DND-41 (cell line): ENCODE results near the gene CNKSR2.

ENCODE experiments used
- EZH2 ChIP-seq: IDR thresholded peaks from 3 replicates; pipeline ENCODE4 v1.6.1; 2012; ENCODE audit warnings: borderline replicate concordance, low read depth, mild to moderate bottlenecking, moderate library complexity, low read length, inconsistent platforms; ENCODE audit not compliant: severe bottlenecking
- TF ChIP-seq, protein P1 (sequence below): IDR thresholded peaks from 2 replicates; pipeline ENCODE4 v1.5.1; 2012; ENCODE audit warnings: borderline replicate concordance, low read length, moderate library complexity, mild to moderate bottlenecking; ENCODE audit not compliant: poor library complexity, severe bottlenecking; ENCODE audit errors: extremely low read depth

DNA sequence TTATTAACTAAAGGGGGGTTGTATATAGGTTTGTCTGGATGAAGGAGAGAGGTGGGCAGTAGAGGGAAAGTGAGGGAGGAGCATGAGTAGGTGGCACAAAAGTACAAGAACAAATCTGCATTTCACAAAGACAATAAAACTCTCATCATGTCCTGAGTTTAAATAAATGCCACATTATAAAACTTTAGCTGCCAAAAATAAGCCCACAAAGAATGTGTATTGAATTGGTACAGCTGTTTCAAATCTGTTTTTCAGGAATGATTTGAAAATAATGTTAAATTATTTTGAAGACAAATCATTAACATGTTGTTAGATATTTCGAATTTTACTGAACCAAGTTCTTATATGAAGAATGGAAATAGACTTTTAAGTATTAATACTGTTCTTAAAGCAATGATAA, 5.8 kb downstream of the CNKSR2 start:
- TF ChIP-seq, protein P1, sequence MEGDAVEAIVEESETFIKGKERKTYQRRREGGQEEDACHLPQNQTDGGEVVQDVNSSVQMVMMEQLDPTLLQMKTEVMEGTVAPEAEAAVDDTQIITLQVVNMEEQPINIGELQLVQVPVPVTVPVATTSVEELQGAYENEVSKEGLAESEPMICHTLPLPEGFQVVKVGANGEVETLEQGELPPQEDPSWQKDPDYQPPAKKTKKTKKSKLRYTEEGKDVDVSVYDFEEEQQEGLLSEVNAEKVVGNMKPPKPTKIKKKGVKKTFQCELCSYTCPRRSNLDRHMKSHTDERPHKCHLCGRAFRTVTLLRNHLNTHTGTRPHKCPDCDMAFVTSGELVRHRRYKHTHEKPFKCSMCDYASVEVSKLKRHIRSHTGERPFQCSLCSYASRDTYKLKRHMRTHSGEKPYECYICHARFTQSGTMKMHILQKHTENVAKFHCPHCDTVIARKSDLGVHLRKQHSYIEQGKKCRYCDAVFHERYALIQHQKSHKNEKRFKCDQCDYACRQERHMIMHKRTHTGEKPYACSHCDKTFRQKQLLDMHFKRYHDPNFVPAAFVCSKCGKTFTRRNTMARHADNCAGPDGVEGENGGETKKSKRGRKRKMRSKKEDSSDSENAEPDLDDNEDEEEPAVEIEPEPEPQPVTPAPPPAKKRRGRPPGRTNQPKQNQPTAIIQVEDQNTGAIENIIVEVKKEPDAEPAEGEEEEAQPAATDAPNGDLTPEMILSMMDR: no peak
- TF ChIP-seq EZH2: no peak
